IPS DF 4.7 (cell line): ENCODE measurements around the gene CD53.
"Not testable (repeated sequence)": the region's sequence is repeated elsewhere in the genome, so short reads cannot be mapped to it uniquely, and the experiment has no call there.

ENCODE experiments used
- DNase-seq: peaks from one replicate; pipeline ENCODE4 v3.0.0-alpha.2; 2013; ENCODE audit warnings: low spot score; ENCODE audit errors: extremely low read depth

The CD53 gene

DNA sequence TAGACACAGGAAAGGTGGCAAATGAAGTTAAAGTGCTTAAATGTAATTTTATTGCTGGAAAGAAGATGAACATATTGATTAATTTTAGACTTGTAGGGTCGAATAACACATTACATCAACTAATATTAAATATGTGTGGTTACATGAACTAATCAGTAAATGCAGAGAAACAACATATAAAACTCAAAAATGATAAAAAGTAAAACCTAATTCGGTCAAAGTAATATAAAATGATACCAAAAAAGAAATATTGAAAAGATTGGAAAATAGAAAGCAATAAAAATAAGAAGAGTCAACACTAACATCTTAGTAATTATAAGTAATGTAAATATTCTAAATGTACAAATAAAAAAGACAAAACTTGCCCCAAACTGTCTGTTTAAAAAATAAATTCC, 43.3 kb downstream of the CD53 start:
- DNase-seq = no peak

DNA sequence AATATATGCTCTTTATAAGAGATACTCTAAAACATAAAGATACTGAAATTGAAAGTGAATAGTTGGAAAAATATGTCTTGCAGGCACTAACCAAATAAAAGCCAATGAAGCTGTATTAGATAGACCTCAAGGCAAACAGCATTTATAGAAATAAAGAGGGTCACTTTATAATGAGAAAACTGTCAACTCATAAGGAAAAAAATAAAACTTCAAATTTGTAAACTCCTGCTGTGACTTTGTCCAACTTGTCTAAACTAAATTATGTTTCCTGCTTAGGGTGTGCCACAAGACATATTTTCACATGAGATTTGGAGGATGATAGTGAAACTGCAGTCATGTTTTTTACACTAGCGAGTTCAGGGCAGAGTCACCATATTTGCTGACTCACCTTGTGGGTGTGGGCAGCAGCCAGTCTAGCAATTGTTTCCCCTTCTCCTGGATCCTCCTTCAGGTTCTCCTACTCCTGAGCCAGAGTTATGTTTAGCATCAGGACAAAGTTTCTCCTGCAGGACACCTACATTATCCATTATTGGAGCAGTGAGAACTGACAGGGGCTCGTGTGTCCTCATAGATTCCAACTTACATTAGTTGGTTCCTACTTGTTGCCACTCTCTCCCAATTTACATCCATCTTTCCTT, 43.8 kb downstream of the CD53 start:
- no peak for DNase-seq

DNA sequence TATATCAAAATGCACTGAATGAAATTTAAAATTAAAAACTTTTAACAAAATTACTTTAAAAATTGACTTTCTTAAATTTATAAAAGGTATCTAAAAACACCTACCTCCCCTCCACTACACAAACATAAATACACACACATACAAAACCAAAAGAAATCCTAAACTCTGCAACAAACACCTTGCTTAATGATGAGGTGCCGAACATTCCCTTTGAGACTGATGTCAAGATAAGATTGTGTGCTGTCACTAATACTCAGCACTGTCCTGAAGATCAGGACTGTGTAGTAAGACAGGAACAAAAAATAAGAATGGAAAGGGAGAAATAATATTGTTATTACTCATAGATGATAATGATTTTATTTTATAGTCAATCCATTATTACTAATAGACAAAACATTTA, 45.1 kb downstream of the CD53 start:
- DNase-seq = no peak

DNA sequence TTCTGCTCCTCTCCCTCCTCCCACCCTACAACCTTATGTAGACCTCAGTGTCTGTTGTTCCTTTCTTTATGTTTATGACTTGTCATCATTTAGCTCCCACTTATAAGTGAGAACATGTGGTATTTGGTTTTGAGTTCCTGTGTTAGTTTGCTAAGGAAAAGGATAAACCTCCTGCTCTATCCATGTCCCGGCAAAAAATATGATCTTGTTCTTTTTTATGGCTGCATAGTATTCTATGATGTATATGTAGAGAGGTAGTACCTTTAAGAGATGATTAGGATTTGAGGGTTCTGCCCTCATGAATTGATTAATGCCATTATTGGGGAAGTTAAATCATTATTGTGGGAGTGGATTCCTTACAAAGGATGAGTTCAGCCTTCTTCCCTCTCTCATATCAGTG, 49.0 kb downstream of the CD53 start:
- DNase-seq = no peak

DNA sequence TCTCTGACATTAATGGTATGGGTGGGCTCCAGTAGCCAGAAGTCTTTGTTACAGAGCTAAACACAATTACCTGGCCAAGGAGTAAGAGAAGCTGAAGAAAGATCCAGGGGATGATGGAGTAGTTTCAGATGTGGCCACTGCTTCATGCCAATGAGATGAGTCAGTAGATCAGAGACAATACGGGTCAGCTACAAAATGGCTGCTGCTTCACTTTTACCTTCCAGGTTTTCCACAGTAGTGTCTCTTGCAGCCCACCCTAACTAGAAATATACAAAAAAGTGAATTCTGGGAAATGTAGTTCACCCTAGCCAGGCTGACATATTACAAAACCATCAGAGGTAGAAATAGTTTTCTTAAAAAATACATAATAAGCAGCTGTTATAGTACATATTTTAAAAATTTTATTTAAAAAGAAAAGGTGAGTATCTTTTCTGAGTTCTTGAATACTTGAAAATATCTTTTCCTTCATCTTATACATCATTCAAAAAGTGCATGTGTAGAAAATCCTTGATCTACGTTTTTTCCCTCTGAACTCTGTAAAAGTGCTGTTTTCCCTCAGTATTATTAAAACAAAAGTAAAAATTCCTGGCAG, 54.6 kb downstream of the CD53 start:
- DNase-seq = peak; percentile 41

DNA sequence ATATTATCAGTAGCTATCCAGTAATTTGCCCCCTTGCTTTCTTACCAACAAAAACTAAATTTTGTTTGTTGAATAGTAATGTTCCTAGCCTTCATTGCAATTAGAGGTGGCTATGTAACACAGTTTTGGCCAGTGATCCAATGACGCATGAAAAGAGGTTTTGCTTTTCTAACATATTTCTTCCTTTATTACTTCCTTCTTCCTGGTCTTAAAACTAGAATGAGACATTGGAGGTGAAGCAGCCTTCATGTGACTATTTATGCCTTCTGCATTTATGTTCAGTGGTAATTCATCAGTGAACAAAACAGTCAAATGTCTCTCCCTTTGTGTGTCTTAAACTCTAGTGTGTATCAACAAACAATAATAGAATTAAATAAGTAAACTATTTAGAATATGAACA, 55.2 kb downstream of the CD53 start:
- no peak for DNase-seq

DNA sequence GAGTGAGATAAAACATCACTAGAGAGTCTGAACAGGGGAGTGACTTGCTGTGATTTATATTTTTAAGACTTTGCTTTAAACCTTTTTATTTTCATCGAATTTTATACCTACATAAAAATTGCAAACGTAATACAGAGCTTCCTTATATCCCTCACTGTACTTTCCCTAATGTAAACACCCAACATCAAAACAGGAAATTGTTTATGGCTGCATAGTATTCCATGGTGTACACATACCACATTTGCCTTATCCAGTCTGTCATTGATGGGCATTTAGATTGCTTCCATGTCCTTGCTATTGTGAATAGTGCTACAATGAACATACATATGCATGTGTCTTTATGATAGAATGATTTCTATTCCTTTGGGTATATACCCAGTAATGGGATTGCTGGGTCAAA, 56.0 kb downstream of the CD53 start:
- DNase-seq = no peak

DNA sequence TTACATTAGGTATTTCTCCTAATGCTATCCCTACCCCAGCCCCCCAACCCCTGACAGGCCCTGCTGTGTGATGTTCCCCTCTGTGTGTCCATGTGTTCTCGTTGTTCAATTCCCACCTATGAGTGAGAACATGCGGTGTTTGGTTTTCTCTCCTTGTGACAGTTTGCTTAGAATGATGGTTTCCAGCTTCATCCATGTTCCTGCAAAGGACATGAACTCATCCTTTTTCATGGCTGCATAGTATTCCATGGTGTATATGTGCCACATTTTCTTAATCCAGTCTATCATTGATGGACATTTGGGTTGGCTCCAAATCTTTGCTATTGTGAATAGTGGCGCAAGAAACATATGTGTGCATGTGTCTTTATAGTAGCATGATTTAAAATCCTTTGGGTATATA, 58.1 kb downstream of the CD53 start:
- DNase-seq = not testable (repeated sequence)

DNA sequence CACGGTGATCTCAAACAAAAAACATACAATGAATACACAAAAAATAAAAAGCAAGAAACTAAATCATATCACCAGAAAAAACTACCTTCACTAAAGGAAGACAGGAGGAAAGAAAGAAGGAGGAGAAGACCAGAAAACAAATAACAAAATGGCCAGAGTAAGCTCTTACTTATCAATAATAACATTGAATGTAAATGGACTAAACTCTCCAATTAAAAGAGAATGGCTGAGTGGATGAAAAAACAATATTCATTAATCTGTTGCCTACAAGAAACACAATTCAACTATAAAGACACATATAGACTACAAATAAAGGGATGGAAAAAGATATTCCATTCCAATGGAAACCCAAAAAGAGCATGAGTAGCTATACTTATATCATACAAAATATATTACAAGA, 63.6 kb downstream of the CD53 start:
- DNase-seq = no peak

DNA sequence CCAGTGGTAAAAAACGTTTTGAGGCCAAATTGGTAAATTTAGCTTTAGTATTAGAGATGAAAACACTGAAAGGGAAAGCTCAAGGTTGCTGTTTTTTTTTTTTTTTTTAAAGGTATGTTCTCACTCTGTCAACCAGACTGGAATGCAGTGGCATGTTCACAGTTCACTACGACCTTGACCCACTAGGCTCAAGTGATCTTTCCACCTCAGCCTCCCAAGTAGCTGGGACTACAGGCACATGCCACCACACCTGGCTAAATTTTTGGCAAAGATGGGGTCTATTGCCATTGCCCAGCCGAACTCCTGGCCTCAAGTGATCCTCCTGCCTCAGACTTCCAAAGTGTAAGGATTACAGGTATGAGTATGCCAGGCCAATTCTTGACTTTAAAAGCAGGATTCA, 71.9 kb downstream of the CD53 start:
- no peak for DNase-seq

DNA sequence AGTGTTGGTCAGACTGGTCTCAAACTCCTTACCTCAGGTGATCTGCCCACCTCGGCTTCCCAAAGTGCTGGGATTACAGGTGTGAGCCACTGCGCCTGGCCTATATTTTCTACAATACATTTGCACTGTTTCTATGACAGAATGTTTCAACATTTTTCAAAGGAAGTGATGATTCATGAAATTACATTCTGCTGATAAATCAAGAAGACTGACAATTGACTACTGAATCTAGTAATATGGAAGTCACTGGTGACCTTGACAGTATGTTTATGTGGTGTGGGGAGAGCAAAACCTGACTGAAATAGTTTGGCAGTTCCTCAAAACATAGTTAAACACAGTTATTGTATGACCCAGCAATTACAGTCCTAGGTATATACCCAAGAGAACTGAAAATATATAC, 72.7 kb downstream of the CD53 start:
- DNase-seq = no peak

DNA sequence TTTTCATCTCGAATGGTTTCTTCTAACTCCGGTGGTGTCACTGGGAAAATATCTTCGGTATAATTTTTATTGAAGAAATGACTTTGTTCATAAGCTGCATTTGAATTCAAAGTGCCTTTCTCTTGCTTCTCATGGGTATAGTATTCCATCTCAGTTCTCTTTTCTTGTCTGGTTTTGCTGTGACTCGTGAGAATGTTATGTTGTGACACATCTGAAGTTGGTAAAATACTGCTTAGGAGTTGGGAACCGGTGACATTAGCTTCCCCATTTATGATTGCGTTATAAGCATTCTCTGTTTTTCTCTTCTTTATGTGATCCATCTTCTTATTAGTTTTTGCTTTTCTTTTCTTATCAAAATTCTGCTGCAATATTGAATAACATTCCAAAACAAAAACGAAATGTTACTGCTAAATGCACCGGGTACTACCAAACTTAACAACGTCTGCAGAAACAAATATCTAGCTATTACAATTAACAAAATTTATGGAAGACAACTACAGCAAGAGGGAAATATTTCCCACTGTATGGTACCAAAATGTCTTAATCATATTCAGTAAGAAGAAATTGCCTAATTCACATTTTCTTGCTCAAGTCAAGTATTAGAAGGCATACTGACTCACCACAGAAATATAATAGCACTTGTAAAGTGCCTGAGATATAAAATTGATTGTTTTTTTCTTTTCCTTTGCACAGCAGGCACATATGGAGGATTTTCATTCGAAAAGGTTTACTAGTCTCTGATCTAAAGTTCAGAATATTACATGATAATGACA, 75.3 kb downstream of the CD53 start:
- DNase-seq = no peak
